ENCODE results near the gene ASTN2. TPM values are rescaled to one million over a fixed set of nuclear protein-coding genes. Genes with fewer than 3 reads are reported as not detected.

ASTN2 gene
- total RNA-seq, 2 donors from 2014 or later = 2.2 to 5.1 TPM

DNA sequence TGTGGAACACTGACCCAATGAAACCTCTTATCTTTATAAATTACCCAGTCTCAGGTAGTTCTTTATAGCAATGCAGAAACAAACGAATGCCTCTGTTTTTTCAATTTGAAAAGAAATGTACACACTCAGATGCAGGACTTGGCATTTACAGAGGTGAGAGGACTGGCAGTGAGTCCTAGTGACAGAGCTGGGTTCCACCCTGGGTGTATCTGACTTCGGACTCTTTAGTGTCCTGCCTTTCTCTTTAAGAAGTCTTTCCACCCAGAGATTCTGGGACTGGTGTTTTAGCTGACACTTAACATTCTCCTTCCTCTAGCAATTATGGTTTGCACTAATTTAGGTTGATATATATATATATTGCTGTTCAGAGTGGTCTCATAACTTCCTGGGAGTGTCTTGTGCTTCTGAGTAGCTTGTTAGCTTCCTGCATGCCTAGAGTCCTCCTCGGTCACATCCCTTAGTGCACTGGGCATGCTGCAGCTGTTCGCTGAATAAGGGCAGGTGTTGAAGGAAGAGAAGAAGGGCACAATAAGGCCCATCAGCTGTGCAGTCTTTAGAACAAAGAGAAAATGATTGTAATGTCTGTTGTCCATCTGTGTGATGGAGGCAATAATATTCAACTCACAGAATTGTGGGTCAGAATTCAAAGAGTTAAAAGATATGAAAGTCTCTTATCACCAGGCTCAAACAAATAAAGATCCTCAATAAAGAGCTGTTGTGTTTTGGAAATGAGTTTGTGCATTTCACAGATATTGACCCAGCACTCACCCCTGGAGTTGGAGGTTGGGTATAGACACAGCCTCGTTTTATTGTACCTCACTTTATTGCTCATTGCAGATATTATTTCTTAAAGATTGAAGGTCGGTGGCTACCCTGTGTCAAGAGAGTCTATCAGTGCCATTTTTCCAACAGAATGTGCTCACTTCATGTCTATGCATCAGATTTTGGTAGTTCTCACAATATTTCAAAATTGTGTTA is 540.6 kb downstream of the ASTN2 start:
- no peaks in the 10 kb centered on the region for H3K27me3 Mint-ChIP-seq
- H3K36me3 Mint-ChIP-seq = peaks cover 5% of the 10 kb centered on the region
- no peak overlapping the region for H3K27ac Mint-ChIP-seq
- ATAC-seq (no peak), DNase-seq (ENCODE audit: low spot score) (no peak)
- no peak overlapping the region for H3K4me3 Mint-ChIP-seq
- H3K9me3 Mint-ChIP-seq = peaks cover 16% of the 10 kb centered on the region
- H3K4me1 Mint-ChIP-seq (ENCODE audit: low read depth in 2 of 2) = no peaks in the 10 kb centered on the region

- Mint-ChIP-seq H3K4me3 (no peak overlapping the region), H3K36me3 (peaks cover 5% of the 10 kb centered on the region), H3K9me3 (peaks cover 16% of the 10 kb centered on the region), H3K27ac (no peak overlapping the region), H3K4me1 (ENCODE audit: low read depth in 2 of 2) (no peaks in the 10 kb centered on the region), H3K27me3 (no peaks in the 10 kb centered on the region)
- no peak for ATAC-seq
- no peak for DNase-seq (ENCODE audit: low spot score)
These were observed 541.4 kb downstream of the ASTN2 start for GRCh38 chr9:116873491-116873890.

GRCh38 chr9:116870566-116870965 is 544.3 kb downstream of the ASTN2 start:
- peaks cover 0 to 2% of the 10 kb centered on the region in 2 donors for H3K27me3 Mint-ChIP-seq
- no peaks in the 10 kb centered on the region for H3K4me1 Mint-ChIP-seq (ENCODE audit: low read depth in 2 of 2)
- peaks cover 8% of the 10 kb centered on the region for H3K9me3 Mint-ChIP-seq
- no peak overlapping the region for H3K4me3 Mint-ChIP-seq
- no peaks in the 10 kb centered on the region for H3K36me3 Mint-ChIP-seq
- ATAC-seq (no peak), DNase-seq (ENCODE audit: low spot score) (no peak)
- H3K27ac Mint-ChIP-seq = no peak overlapping the region

GRCh38 chr9:116868201-116868600 is 546.7 kb downstream of the ASTN2 start:
- Mint-ChIP-seq H3K36me3 (no peaks in the 10 kb centered on the region), H3K4me1 (ENCODE audit: low read depth in 2 of 2) (no peaks in the 10 kb centered on the region), H3K27ac (no peak overlapping the region), H3K27me3 (peaks cover 0 to 2% of the 10 kb centered on the region in 2 donors), H3K9me3 (peaks cover 8% of the 10 kb centered on the region), H3K4me3 (no peak overlapping the region)
- ATAC-seq (no peak), DNase-seq (ENCODE audit: low spot score) (no peak)

GRCh38 chr9:116861321-116861720 is 553.5 kb downstream of the ASTN2 start:
- Mint-ChIP-seq H3K36me3 (no peaks in the 10 kb centered on the region), H3K27me3 (peaks cover 0 to 3% of the 10 kb centered on the region in 2 donors), H3K4me1 (ENCODE audit: low read depth in 2 of 2) (no peaks in the 10 kb centered on the region), H3K27ac (no peak overlapping the region), H3K9me3 (peaks cover 3% of the 10 kb centered on the region), H3K4me3 (no peak overlapping the region)
- ATAC-seq (no peak), DNase-seq (ENCODE audit: low spot score) (no peak)

- Mint-ChIP-seq H3K27ac (no peak overlapping the region), H3K27me3 (peaks cover 0 to 3% of the 10 kb centered on the region in 2 donors), H3K36me3 (no peaks in the 10 kb centered on the region), H3K4me3 (no peak overlapping the region), H3K4me1 (ENCODE audit: low read depth in 2 of 2) (no peaks in the 10 kb centered on the region), H3K9me3 (peaks cover 3% of the 10 kb centered on the region)
- DNase-seq (ENCODE audit: low spot score) (no peak), ATAC-seq (no peak)
These were observed 554.2 kb downstream of the ASTN2 start for GRCh38 chr9:116860509-116861120.

GRCh38 chr9:116859763-116860162 is 555.1 kb downstream of the ASTN2 start:
- no peak overlapping the region for H3K4me3 Mint-ChIP-seq
- H3K27ac Mint-ChIP-seq = no peak overlapping the region
- DNase-seq (ENCODE audit: low spot score) (no peak), ATAC-seq (no peak)
- H3K27me3 Mint-ChIP-seq = peaks cover 0 to 3% of the 10 kb centered on the region in 2 donors
- H3K4me1 Mint-ChIP-seq (ENCODE audit: low read depth in 2 of 2) = no peaks in the 10 kb centered on the region
- no peaks in the 10 kb centered on the region for H3K36me3 Mint-ChIP-seq
- peaks cover 3% of the 10 kb centered on the region for H3K9me3 Mint-ChIP-seq

DNA sequence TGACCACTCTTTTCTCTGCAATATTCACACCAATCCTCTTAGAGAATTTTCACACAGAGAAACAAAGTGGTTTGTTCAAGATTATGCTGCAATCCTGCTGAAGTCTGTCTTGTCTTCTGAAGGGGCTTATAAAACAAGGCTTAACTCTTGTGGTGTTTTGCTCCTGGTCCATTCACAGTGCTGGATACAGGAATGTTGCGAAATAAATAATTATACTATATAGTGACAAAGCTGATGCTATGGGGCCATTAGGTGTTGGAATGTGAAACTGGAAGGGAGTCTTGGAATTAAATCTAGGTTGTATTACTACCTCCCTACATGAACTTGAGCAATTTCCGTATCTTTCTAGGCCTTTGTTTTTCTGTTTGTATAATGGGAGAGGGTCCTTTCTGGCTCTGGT is 557.5 kb downstream of the ASTN2 start:
- Mint-ChIP-seq H3K4me1 (ENCODE audit: low read depth in 2 of 2) (no peaks in the 10 kb centered on the region), H3K27me3 (peaks cover 0 to 3% of the 10 kb centered on the region in 2 donors), H3K36me3 (no peaks in the 10 kb centered on the region), H3K4me3 (no peak overlapping the region), H3K27ac (no peak overlapping the region), H3K9me3 (no peaks in the 10 kb centered on the region)
- DNase-seq (ENCODE audit: low spot score) (no peak), ATAC-seq (no peak)

DNA sequence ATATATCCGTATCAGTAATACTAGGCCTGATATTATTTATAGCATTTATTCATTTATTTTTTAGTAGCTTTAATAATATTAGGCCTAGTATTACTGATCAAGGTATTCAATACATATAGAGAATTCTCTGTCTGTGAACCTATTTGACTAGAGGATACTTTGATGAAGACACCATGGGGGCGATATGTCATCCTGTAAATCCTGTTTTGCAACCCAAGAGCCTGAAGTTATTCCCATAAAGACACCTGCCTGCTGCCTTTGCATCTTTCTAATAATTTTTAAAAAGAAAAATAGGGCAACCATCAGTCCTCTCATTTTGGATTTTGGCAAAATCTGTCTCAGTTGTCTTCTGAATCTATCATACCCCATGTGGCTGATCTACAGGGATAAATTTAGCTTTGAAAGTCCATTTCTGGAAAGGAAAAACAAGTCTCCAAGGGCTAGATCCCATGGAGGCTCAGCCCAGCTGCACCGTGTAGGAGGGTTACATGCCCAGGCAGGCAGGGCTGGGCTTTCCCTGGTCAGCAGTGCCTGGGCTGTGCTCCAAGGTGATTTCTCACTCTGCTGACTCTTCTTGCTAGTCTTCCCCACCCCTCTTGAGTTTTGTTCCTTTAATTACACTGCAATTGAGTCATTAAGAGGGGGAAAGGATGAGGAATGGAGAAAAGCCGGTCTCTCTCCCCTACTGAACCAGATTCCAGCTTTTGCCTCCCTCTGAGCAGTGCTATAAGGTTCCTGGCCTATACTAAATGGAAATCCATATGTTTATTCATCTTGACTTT is 558.8 kb downstream of the ASTN2 start:
- H3K4me3 Mint-ChIP-seq = no peak overlapping the region
- H3K27me3 Mint-ChIP-seq = peaks cover 0 to 3% of the 10 kb centered on the region in 2 donors
- ATAC-seq (no peak), DNase-seq (ENCODE audit: low spot score) (no peak)
- H3K27ac Mint-ChIP-seq = no peak overlapping the region
- H3K9me3 Mint-ChIP-seq = no peaks in the 10 kb centered on the region
- H3K36me3 Mint-ChIP-seq = no peaks in the 10 kb centered on the region
- no peaks in the 10 kb centered on the region for H3K4me1 Mint-ChIP-seq (ENCODE audit: low read depth in 2 of 2)

GRCh38 chr9:116849721-116850120 is 565.1 kb downstream of the ASTN2 start:
- no peaks in the 10 kb centered on the region for H3K27me3 Mint-ChIP-seq
- peaks cover 2% of the 10 kb centered on the region for H3K9me3 Mint-ChIP-seq
- DNase-seq (ENCODE audit: low spot score) = no peak
- H3K4me1 Mint-ChIP-seq (ENCODE audit: low read depth in 2 of 2) = no peaks in the 10 kb centered on the region
- no peaks in the 10 kb centered on the region for H3K36me3 Mint-ChIP-seq
- H3K4me3 Mint-ChIP-seq = no peak overlapping the region
- H3K27ac Mint-ChIP-seq = no peak overlapping the region
- ATAC-seq = no peak

- no peak overlapping the region for H3K4me3 Mint-ChIP-seq
- H3K36me3 Mint-ChIP-seq = no peaks in the 10 kb centered on the region
- H3K9me3 Mint-ChIP-seq = peaks cover 2% of the 10 kb centered on the region
- DNase-seq (ENCODE audit: low spot score) (no peak), ATAC-seq (no peak)
- H3K27me3 Mint-ChIP-seq = no peaks in the 10 kb centered on the region
- H3K27ac Mint-ChIP-seq = no peak overlapping the region
- H3K4me1 Mint-ChIP-seq (ENCODE audit: low read depth in 2 of 2) = no peaks in the 10 kb centered on the region
These were observed 570.2 kb downstream of the ASTN2 start for GRCh38 chr9:116844621-116845020.

GRCh38 chr9:116843863-116844620 is 570.8 kb downstream of the ASTN2 start:
- H3K27ac Mint-ChIP-seq = no peak overlapping the region
- no peak overlapping the region for H3K4me3 Mint-ChIP-seq
- ATAC-seq = no peak
- H3K27me3 Mint-ChIP-seq = no peaks in the 10 kb centered on the region
- H3K4me1 Mint-ChIP-seq (ENCODE audit: low read depth in 2 of 2) = no peaks in the 10 kb centered on the region
- H3K36me3 Mint-ChIP-seq = no peaks in the 10 kb centered on the region
- no peak for DNase-seq (ENCODE audit: low spot score)
- H3K9me3 Mint-ChIP-seq = peaks cover 2% of the 10 kb centered on the region

DNA sequence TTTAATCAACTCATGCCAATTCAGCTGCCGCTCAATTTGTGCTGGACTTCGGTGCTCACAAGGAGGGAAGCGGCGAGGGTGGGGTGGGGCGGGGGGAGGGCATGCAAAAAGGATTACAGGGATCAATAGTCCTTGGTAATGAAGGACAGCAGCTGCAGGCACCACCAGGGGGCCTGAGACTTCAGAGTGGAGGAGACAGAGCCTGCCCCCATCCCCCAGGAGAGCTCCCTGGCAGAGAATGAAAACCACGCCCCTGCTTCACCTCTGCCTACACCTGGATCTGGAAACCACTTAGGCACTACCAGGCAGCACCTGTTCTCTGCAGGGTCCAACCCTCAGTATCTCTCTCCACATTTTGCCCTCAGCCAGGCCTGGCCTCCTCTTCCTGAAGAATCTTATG is 572.2 kb downstream of the ASTN2 start:
- ATAC-seq (no peak), DNase-seq (ENCODE audit: low spot score) (no peak)
- Mint-ChIP-seq H3K4me1 (ENCODE audit: low read depth in 2 of 2) (no peaks in the 10 kb centered on the region), H3K27me3 (no peaks in the 10 kb centered on the region), H3K9me3 (peaks cover 2% of the 10 kb centered on the region), H3K4me3 (no peak overlapping the region), H3K36me3 (no peaks in the 10 kb centered on the region), H3K27ac (no peak overlapping the region)
